Stomach (tissue), 4 donors: Measurements from ENCODE around the gene CASS4.

Experiments used
- POLR2A ChIP-seq, 4 donors: fragments of 450-650 bp; IDR thresholded peaks; one replicate each; pipeline ENCODE4 v1.6.1; 2016; ENCODE audit warnings: antibody characterized with exemption in 4 of 4, control low read depth in 2 of 4, mild to moderate bottlenecking in 1 of 4, moderate library complexity in 1 of 4
- POLR2AphosphoS5 ChIP-seq, 3 donors: sonication (generic); formaldehyde crosslinking; IDR thresholded peaks; one replicate each; pipeline ENCODE4 v1.6.1; 2016; ENCODE audit warnings: antibody characterized with exemption in 3 of 3
- TF ChIP-seq, protein P1 (sequence below), 7 experiments: fragments of 450-650 bp in 4 of 7; fragments of 200-600 bp in 3 of 7; sonication (generic) in 3 of 7; IDR thresholded peaks; one replicate each; pipeline ENCODE4 v1.5.1; 2016 to 2019; ENCODE audit warnings: antibody characterized with exemption in 7 of 7, control low read depth in 2 of 7, mild to moderate bottlenecking in 1 of 7

DNA sequence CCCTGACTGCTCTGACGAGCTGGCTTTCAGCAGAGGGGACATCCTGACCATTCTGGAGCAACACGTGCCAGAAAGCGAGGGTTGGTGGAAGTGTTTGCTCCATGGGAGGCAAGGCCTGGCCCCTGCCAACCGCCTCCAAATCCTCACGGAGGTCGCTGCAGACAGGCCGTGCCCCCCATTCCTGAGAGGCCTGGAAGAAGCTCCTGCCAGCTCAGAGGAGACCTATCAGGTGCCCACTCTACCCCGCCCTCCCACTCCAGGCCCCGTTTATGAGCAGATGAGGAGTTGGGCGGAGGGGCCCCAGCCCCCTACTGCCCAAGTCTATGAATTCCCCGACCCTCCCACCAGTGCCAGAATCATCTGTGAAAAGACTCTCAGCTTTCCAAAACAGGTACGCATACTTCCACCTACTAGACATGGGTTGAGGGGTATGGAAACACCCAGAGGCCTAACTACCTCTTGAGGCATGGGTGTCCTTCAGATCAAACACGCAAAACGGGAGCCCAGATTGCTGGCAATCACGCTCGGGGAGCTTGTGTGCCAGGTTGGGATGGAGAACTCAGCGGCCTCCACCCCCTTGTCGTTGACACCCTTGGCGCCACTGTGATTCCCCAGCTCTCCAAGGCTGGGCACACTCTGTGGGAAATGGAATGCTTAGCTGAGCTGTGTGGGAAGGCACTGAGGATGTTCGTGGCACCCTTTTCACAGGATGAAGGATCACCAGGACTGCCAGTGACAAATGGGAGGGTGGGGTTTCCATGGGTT is 25.3 kb downstream of the CASS4 start:
- TF ChIP-seq POLR2A (IDR thresholded peaks at IDR 0.05): no peak
- TF ChIP-seq, protein P1, sequence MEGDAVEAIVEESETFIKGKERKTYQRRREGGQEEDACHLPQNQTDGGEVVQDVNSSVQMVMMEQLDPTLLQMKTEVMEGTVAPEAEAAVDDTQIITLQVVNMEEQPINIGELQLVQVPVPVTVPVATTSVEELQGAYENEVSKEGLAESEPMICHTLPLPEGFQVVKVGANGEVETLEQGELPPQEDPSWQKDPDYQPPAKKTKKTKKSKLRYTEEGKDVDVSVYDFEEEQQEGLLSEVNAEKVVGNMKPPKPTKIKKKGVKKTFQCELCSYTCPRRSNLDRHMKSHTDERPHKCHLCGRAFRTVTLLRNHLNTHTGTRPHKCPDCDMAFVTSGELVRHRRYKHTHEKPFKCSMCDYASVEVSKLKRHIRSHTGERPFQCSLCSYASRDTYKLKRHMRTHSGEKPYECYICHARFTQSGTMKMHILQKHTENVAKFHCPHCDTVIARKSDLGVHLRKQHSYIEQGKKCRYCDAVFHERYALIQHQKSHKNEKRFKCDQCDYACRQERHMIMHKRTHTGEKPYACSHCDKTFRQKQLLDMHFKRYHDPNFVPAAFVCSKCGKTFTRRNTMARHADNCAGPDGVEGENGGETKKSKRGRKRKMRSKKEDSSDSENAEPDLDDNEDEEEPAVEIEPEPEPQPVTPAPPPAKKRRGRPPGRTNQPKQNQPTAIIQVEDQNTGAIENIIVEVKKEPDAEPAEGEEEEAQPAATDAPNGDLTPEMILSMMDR (IDR thresholded peaks at IDR 0.05): no peak
- TF ChIP-seq POLR2AphosphoS5 (IDR thresholded peaks at IDR 0.05): no peak
